DMS79 treated with DMSO at 0.1 percent for 48 hours (cell line): Measurements from ENCODE around the gene KDELR1.

ENCODE experiments used
- DNase-seq: peaks from one replicate; lab custom pipeline; 2025; lab: John Stamatoyannopoulos, UW

KDELR1 gene

DNA sequence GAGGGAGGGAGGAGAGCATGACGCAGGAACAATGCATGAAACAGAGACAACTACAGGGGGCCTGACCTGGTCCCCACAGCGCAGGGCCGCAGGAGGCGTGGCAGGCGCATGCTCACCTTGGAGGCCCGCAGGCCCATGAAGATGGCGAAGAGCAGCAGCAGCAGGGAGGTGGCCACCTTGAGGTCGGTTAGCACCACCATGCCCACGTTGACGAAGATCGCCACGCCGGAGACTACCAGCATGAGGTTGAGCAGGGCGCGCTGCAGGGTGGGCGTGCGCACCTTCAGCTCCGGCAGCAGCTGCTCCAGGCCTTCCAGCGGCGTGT, 49.0 kb downstream of the KDELR1 start:
- no peak for DNase-seq

DNA sequence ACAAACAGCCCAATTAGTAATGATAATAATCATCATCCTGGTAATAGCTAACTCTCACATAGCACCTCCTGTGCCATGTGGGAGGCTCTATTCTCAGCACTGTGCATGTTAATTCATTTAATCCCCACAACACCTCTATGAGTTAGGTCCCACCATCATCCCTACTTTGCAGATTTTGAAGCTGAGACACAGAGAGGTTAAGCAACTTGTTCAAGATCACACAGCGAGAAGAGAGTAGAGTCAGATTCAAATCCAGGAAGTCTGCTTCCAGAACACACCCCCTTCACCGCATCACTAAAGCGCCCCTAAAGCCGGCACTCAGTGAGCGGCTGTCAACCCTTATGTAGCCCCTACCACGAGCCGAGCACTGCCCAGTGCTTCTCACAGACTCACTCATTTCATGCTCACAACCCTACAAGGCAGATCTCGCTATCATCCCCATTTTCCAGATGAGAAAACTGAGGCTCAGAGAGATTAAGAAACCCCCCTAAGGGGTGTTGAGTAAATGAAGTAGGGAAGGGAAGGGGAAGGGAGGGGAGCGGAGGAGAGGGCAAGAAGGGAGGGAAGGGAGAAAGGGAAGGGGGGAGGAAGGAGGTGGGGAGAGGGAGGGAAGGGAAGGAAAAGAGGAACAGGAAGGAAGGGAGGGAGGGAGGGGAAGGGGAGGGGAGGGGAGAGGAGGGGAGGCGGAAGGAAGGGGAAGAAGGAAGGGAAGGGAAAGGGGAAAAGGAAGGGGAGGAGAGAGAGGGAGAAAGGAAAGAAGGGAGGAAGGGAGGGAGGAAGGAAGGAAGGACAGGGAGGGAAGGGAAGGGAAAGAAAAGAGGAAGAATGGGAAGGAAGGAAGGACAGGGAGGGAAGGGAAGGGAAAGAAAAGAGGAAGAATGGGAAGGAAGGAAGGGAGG, 49.6 kb downstream of the KDELR1 start:
- DNase-seq, result no peak

DNA sequence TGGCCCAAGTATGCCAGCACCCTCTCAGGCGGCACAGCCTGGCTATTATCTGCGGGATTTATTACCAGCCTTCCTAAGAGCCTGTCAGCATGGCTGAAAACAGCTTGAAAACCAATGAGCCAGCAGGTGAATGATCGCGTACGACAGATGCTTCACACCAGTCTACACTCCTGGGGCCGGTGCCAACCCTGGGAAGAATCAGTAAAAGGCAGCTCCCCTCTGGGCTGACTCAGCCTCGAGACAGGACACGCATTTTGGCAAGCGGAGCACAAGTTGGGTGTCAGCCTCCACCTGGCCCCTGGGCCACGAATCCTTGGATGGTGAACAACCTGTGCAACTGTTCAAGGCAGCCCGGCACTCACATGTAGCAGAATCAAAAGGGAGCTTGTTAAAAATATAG, 50.4 kb downstream of the KDELR1 start:
- DNase-seq, result peak; percentile 93

DNA sequence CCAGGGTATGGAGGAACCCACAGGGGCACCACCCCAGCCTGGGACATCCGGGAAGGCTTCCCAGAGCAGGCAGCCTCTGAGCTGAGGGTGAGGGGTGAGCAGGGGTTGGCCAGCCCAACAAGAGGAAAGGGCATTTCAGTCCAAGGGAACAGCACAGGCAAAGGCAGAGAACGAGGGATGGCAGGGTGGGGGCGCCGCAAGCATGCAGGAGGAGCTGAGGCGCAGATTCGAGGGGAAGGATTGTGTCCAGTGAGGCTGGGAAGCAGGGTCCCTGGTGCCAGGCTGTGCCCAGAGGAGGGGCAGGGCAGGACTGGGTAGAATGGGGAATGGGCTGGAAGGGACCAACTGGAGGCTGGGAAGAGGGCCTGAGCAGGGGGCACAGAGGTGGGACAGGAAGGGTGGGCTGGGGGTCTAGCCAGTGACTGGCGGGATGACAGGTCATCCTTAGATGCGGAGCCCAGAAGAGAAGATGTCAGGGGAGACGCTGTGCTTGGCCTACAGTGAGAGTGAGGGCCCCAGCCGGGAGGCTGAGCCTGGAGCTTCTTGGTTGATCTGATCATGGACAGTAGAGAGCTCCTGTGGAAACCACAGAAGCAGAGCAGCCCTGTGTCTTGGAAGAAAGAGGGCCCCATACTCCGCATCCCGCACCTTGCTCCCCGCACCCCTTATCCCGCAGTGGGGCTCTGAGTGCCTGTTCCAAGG, 52.4 kb downstream of the KDELR1 start:
- no peak for DNase-seq

DNA sequence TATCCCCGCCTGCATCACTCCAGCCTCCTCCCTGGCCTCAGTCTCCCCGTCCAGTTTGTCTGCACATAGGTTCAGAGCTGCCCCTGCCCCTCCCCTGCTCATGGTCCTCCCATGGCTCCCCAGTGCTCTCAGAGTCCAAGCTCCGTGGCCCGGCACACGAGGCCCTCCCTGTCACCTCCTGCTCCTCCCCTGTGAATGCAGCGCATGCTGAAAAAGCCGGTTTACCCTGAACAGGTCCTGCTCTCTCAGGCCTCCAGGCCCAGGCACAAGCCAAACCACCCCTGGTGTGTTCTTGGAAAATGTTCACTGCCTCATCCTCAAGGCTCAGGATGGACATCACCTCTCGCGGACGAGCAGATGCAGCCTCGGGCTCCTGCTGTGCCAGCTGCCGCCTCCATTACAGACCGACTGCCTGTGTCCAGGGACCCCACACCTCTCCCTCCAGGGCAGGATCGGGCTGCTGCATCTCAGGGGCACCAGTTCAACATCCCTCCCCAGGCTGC, 53.0 kb downstream of the KDELR1 start:
- no peak for DNase-seq

DNA sequence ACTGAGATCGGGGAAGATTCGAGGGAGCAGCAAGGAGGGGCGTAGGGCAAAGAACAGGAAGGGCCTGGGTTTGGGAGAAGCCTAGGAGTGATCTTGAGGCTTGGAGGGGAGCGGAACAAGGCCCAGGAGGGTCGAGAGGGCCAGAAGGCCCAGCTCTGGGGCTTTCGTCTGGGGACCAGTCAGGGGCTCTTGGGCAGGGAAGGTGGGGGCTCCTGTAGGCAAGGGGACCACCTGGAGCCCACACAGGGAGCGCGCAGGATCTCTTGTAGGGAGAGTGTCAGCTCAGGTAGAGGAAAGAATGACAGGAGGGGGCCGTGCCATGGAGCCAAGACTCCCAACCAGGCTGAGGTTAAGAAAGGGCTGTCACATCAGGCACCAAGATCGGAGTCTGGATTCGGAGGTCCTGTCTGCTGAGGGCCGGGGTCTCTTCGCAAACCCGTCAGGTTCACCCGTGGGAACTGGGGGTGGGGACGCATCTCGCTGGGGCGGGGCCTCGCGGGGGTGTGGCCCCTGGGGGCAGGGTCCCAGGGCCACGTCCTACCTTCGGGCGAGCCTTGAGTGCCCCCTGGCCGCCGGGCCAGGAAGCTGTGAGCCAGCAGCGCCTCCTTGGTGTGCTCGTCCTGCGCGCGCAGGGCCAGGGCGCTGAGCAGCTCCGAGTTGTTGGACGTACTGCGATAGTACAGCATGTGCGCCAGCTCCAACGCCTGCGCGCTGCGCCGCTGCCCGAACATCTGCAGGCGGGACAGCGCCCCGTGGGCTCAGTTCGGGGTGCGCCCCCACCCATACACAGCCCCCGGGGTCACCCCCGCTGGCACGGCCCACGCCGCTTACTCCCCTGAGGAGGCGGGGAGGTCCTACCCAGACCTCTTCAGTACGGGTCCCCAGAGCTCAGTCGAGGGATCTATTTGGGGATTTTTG, 57.6 kb downstream of the KDELR1 start:
- peak; percentile 79 for DNase-seq

DNA sequence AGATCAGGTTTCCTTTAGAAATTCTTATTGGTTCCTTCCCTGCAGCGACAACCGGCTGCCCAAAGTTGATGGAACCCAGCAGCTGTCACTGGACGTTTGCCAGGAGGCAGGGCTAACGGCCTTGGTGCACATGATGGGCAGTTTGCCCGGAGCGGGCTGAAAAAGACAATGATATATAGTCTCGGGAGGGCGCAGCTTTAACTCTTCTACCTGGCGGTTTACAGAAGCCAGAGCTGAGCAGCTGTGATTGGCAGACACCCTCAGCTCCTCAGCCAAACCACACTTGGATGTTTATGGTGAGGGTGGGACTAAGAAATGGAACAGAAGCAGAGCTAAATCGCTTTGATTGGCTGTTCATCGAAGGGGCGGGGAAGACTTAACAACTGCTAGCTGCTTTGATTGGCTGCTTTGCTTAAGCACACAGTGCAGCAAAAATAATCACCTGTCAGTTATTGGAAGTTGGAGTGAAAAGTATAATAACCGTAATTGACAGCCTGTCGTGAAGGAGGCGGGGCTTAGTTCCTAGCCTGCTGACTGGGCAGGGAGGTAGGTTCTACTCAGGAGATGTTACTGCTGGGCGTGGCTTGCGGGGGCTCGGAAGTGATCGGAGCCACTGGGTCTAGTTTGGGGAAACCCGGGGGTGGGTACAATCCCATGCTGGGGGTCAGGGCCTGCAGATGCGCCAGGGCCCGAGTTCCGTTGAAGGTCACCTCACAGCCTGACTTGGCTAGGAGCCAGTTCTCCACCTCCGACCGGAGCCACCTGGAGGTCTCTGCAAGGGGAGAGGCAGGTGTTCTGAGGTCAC, 58.5 kb downstream of the KDELR1 start:
- DNase-seq, result peak; percentile 99
